ENCODE data around the gene USP19. TPM values are rescaled to one million over a fixed set of nuclear protein-coding genes. Genes with fewer than 3 reads are reported as not detected.

The USP19 gene
- total and polyA plus RNA-seq, 12 donors, result 26.1 to 744 (median 79.8) TPM

DNA sequence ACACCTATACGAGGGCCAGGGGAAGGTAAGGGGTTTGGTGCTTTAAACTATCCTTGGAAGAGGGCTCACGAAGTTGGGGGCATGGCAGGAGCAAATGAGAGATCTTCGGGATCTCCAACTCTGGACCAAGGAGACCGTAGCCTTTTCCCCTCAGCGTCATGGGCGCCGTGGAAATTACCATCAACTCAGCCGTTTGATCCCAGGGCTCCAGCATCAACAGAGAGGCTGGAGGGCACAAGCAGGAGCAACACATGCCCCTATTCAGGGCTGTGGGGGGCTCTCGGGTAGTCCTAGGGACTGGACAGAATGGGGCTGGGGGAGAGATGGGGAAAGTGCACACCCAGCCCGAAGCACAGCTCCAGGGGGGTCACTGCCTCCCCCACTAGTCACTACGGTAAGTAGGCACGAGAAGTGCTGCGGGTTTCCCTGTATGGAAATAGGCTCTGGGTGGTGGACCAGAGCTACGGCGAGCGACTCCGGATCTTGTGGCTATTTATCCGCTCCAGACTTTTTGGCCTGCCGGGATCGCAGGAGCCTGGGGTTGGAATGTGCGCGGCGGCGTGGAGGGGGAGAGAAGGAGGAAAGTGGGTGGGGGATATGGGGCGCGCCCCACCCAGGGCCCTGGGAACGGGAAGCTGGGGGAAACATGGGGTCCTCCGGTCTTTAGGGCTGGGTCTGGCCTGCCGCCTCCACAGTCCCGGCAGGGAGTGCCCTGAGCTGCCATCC lies 12.8 kb upstream of the USP19 start:
- TF ChIP-seq CTCF (IDR thresholded peaks at IDR 0.05) (no peak), POLR2A (IDR thresholded peaks at IDR 0.05) (peak; percentile 37 to 59)
- no peaks in the 10 kb centered on the region for H3K27me3 ChIP-seq
- DNase-seq, result peak; percentile 82 to 92 (median 88)
- no peaks in the 10 kb centered on the region for H3K9me3 ChIP-seq (replicated peaks in 1 of 3)
- H3K36me3 ChIP-seq (replicated peaks in 1 of 2), result peaks cover 0 to 27% of the 10 kb centered on the region in 2 donors
- H3K27ac ChIP-seq, result peak overlapping the region; percentile 75 to 96 (median 83)
- intact Hi-C loops (cut with DNase I), result no loop called here
- 1 to 3% (median 2%) methylated on average over 21 to 30 of the region's 30 CpGs for WGBS, 4 donors
- H3K4me3 ChIP-seq, result peak overlapping the region in 3 of 4 donors; percentile 59 to 92 (median 65)
- H3K4me1 ChIP-seq (replicated peaks in 1 of 2), result peaks cover 11 to 28% of the 10 kb centered on the region in 2 donors

- peak within 1 kb of the TSS; percentile 75 to 96 (median 83) for H3K27ac ChIP-seq
- WGBS, 4 donors, result 0 to 10% (median 4%) methylated on average over 7 to 28 of the region's 28 CpGs
- no peaks in the 10 kb centered on the region for H3K27me3 ChIP-seq
- peaks cover 11 to 28% of the 10 kb centered on the region in 2 donors for H3K4me1 ChIP-seq (replicated peaks in 1 of 2)
- peaks cover 0 to 34% of the 10 kb centered on the region in 2 donors for H3K36me3 ChIP-seq (replicated peaks in 1 of 2)
- H3K4me3 ChIP-seq, result peak within 1 kb of the TSS; percentile 11 to 92 (median 62)
- TF ChIP-seq CTCF (IDR thresholded peaks at IDR 0.05), result peak in 2 of 6 experiments; percentile 16 to 22
- TF ChIP-seq POLR2A (IDR thresholded peaks at IDR 0.05), result peak; percentile 70 to 77
- DNase-seq, result peak; percentile 77 to 87 (median 83)
- intact Hi-C loops (cut with DNase I), result no loop called here
- no peaks in the 10 kb centered on the region for H3K9me3 ChIP-seq (replicated peaks in 1 of 3)
Observed at GRCh38 chr3:49132437-49133225, 12.0 kb upstream of the USP19 start, which contains the start of gene LAMB2. LAMB2 (minus strand) TSS chr3:49133050; CDS start chr3:49132867, 183 bp downstream.

- Histone ChIP-seq H3K36me3 (replicated peaks in 1 of 2) (peaks cover 0 to 38% of the 10 kb centered on the region in 2 donors), H3K4me3 (peak overlapping the region in 3 of 4 donors; percentile 59 to 92 (median 65)), H3K27ac (peak overlapping the region; percentile 75 to 96 (median 83)), H3K27me3 (no peaks in the 10 kb centered on the region), H3K9me3 (replicated peaks in 1 of 3) (no peaks in the 10 kb centered on the region), H3K4me1 (replicated peaks in 1 of 2) (peaks cover 11 to 28% of the 10 kb centered on the region in 2 donors)
- TF ChIP-seq POLR2A (IDR thresholded peaks at IDR 0.05) (no peak), CTCF (IDR thresholded peaks at IDR 0.05) (no peak)
- intact Hi-C loops (cut with DNase I), result no loop called here
- 18 to 34% (median 24%) methylated on average over 3 to 9 of the region's 9 CpGs for WGBS, 4 donors
- DNase-seq, result peak in 1 of 7 donors; percentile 32
Observed at GRCh38 chr3:49132073-49132436, 11.4 kb upstream of the USP19 start.

DNA sequence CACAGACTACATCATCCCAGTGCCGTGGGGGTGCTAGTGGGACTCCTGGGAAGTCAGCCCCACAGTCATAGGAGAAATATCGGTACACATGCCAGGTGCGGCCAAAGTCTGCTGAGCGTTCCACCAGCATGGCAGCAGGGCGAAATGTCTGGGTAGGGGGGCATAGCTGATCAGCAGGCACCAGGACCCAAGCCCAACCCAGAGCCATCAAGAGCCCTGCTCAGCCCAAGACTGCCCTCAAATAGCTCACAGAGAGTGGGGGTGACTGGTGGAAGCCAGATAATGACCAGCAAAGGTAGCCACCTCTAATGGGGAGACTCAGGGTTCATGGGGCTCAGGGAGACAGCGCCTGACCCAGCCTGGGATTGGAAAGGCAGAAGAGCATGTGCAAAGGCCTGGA lies 11.0 kb upstream of the USP19 start:
- no peak for DNase-seq
- H3K27ac ChIP-seq, result peak overlapping the region in 4 of 5 donors; percentile 82 to 96 (median 84)

More for the DNA sequence above, 11.0 kb upstream of the USP19 start:
- Histone ChIP-seq H3K4me3 (peak overlapping the region in 1 of 4 donors; percentile 92), H3K27me3 (no peaks in the 10 kb centered on the region), H3K9me3 (replicated peaks in 1 of 3) (no peaks in the 10 kb centered on the region), H3K36me3 (replicated peaks in 1 of 2) (peaks cover 0 to 43% of the 10 kb centered on the region in 2 donors), H3K4me1 (replicated peaks in 1 of 2) (peaks cover 11 to 28% of the 10 kb centered on the region in 2 donors)
- 81 to 100% (median 87%) methylated on average over 1 to 6 of the region's 6 CpGs for WGBS, 4 donors
- intact Hi-C loops (cut with DNase I), result no loop called here
- TF ChIP-seq POLR2A (IDR thresholded peaks at IDR 0.05) (no peak), CTCF (IDR thresholded peaks at IDR 0.05) (no peak)

All from adrenal gland (tissue), 12 donors.